Measurements from ENCODE around the gene IFNLR1.

DNA sequence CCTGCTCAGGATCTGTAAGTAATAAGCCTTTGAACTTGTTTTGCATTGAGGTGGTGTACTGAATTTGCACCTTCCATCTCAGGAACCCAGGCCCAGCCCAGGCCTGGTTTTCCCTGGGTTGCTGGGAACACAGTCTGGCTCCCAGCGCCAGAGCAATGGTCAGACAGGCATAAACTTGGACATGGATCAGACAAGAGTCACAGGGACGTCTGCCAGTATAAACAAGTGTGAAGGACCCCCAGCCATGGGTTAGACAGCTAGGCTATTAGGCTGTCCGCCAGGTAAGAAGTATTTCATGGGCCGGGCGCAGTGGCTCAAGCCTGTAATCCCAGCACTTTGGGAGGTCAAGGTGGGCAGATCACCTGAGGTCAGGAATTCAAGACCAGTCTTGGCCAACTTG, 5.5 kb downstream of the IFNLR1 start:
- TF ChIP-seq, protein P1, sequence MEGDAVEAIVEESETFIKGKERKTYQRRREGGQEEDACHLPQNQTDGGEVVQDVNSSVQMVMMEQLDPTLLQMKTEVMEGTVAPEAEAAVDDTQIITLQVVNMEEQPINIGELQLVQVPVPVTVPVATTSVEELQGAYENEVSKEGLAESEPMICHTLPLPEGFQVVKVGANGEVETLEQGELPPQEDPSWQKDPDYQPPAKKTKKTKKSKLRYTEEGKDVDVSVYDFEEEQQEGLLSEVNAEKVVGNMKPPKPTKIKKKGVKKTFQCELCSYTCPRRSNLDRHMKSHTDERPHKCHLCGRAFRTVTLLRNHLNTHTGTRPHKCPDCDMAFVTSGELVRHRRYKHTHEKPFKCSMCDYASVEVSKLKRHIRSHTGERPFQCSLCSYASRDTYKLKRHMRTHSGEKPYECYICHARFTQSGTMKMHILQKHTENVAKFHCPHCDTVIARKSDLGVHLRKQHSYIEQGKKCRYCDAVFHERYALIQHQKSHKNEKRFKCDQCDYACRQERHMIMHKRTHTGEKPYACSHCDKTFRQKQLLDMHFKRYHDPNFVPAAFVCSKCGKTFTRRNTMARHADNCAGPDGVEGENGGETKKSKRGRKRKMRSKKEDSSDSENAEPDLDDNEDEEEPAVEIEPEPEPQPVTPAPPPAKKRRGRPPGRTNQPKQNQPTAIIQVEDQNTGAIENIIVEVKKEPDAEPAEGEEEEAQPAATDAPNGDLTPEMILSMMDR (IDR thresholded peaks at IDR 0.05), result no peak
- no peak for TF ChIP-seq POLR2A (IDR thresholded peaks at IDR 0.05)

All from esophagus squamous epithelium (tissue), 4 donors.